Esophagus (tissue), 2 donors: ENCODE data around the gene PCDH9. TPM values are rescaled to one million over a fixed set of nuclear protein-coding genes. Genes with fewer than 3 reads are reported as not detected.

Source experiments
- H3K27ac ChIP-seq, 2 donors: one replicate each; pipeline ENCODE4 v1.5.1; 2013; ENCODE audit warnings: low read depth in 2 of 2, mild to moderate bottlenecking in 2 of 2, inconsistent platforms in 1 of 2, low read length in 1 of 2, moderate library complexity in 1 of 2
- H3K27me3 ChIP-seq, 2 donors: one replicate each; pipeline ENCODE4 v1.6.1; 2013; ENCODE audit warnings: low read length in 2 of 2, control low read depth in 1 of 2, mild to moderate bottlenecking in 1 of 2; ENCODE audit not compliant: insufficient read depth in 2 of 2, control insufficient read depth in 1 of 2
- H3K36me3 ChIP-seq, 2 donors: one replicate each; pipeline ENCODE4 v1.6.1; 2013; ENCODE audit warnings: low read length in 1 of 2; ENCODE audit not compliant: control insufficient read depth in 2 of 2, insufficient read depth in 2 of 2
- H3K4me1 ChIP-seq, 2 donors: one replicate each; pipeline ENCODE4 v1.6.1; 2013; ENCODE audit warnings: low read length in 1 of 2; ENCODE audit not compliant: control insufficient read depth in 2 of 2, insufficient read depth in 2 of 2
- H3K4me3 ChIP-seq, 2 donors: one replicate each; pipeline ENCODE4 v1.5.1; 2013; ENCODE audit warnings: low read length in 2 of 2, mild to moderate bottlenecking in 2 of 2, low read depth in 1 of 2, moderate library complexity in 1 of 2
- H3K9me3 ChIP-seq, 2 donors: one replicate each; pipeline ENCODE4 v1.6.1; 2013; ENCODE audit warnings: mild to moderate bottlenecking in 2 of 2, low read depth in 1 of 2, low read length in 1 of 2, moderate library complexity in 1 of 2; ENCODE audit not compliant: control insufficient read depth in 2 of 2, insufficient read depth in 1 of 2
- WGBS, 2 donors: extraction: QIAGEN DNeasy Blood & Tissue Kit; methylation state at CpG; one replicate each; pipeline ENCODE4 v1.1.7; 2013; 5-methylcytosine and 5-hydroxymethylcytosine counted together
- polyA plus RNA-seq, 2 donors: library from polyadenylated mRNA; stranded (reverse); fragments of 200-250 nt; gene quantifications; one replicate each; pipeline ENCODE4 v1.2.3, GENCODE V29; 2013
- donor health status: healthy with polysubstance abuse.
- donor health status: Bipolar disorder and iron deficiency.

Gene PCDH9
- polyA plus RNA-seq, 2 donors = 0.12 to 0.14 TPM

DNA sequence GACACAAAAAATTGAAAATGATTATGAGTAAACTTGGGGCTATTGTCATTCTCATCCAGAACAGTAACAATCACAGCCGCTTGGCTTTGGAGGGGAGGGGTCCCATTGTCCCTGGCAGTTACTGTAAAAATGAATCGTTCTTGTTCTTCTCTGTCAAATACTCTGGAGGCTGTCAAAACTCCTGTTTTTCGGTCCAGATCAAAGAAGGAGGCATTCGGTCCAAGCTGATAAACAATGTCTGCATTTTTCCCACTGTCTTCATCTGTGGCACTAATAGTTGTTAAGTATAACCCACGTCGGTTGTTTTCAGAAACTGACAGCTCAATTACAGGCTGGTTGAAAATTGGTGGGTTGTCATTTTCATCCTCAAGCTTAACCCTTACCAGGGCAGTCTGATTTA is 3.4 kb downstream of the PCDH9 start:
- H3K36me3 ChIP-seq = no peaks in the 10 kb centered on the region
- no peak overlapping the region for H3K4me3 ChIP-seq
- H3K27ac ChIP-seq = no peak overlapping the region
- peaks cover 2 to 8% of the 10 kb centered on the region in 2 donors for H3K4me1 ChIP-seq
- 62 to 74% methylated on average over 6 of the region's 6 CpGs for WGBS, 2 donors
- peaks cover 0 to 5% of the 10 kb centered on the region in 2 donors for H3K9me3 ChIP-seq
- H3K27me3 ChIP-seq = peaks cover 0 to 3% of the 10 kb centered on the region in 2 donors

DNA sequence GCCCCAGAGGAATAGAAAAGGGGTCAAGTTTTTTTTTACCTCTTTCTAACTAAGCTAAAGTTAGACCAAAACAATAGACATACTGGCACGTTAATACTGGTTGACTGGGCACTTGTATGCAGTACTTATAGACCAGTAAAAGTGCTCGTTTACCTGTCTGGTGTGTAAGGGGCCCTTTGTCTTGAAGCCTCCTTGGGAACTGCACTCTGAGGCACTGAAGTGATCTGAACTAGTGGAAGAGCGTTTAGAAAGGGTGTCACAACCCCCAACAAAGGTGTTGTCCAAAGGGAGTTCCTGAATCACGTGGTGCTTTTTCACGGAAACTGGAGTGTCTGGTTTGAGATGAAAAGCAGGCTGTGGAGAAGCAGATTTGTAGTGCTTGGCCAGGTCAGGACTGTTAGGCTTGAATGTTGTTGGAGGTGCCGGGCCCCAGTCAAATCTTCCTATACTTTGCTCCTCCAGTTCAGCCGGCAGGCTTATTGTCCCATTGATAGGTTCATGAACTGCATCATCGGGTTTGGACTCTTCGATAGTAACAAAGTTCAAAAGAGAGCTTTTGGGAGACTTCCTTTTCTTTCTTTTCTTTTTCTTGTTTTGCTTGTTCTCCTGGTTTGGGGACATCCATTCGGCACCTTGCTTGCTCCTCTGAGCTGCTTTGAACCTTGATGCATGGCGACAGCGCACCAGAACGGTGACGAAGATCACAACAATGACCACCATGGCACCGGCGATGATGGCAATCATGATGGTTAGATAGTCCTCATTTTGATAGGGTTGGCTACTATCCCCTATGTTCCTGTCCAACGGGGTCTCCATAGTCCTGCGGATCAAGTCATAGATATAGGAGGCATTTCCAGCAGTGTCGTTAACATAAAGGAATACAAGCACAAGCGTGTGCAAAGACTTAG is 4.6 kb downstream of the PCDH9 start:
- H3K4me1 ChIP-seq = peaks cover 0 to under 1% of the 10 kb centered on the region in 2 donors
- WGBS, 2 donors = 77 to 81% methylated on average over 20 of the region's 20 CpGs
- H3K27ac ChIP-seq = no peak overlapping the region
- no peak overlapping the region for H3K4me3 ChIP-seq
- H3K9me3 ChIP-seq = peaks cover 0 to under 1% of the 10 kb centered on the region in 2 donors
- no peaks in the 10 kb centered on the region for H3K36me3 ChIP-seq
- H3K27me3 ChIP-seq = no peaks in the 10 kb centered on the region

DNA sequence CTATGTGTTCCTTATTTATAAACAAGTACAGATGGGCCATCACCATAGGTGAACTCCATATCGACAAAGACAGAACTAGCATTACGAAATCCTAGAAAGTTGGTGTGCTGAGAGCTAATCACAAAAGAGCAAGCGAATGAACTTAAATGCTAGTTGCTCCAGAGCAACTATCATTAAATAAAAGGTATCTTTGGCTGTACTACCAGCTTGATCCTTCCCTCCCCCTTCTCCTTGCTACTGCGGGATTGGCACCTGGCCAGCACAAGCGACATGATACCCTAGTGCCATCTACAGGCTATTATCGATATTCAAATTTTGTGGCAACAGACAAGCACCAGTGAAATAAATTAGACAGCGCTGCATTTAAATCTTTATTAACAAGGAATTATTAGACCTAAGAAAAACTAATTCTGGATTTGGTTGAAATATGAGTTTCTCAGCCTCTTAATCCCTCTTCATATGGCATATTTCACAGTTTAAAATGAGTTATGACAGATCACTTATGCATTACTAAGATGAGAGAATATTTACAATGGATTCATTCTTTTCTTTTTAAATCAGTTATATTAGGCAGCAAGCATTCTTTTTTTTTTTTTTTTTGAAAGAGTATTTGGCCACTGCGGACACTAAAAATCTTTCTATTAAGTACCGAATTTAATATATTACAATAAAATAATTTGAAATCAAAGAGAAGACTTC is 5.8 kb downstream of the PCDH9 start:
- no peaks in the 10 kb centered on the region for H3K36me3 ChIP-seq
- no peak overlapping the region for H3K27ac ChIP-seq
- H3K4me1 ChIP-seq = no peaks in the 10 kb centered on the region
- WGBS, 2 donors = 17 to 25% methylated on average over 9 of the region's 9 CpGs
- no peak overlapping the region for H3K4me3 ChIP-seq
- no peaks in the 10 kb centered on the region for H3K9me3 ChIP-seq
- no peaks in the 10 kb centered on the region for H3K27me3 ChIP-seq

DNA sequence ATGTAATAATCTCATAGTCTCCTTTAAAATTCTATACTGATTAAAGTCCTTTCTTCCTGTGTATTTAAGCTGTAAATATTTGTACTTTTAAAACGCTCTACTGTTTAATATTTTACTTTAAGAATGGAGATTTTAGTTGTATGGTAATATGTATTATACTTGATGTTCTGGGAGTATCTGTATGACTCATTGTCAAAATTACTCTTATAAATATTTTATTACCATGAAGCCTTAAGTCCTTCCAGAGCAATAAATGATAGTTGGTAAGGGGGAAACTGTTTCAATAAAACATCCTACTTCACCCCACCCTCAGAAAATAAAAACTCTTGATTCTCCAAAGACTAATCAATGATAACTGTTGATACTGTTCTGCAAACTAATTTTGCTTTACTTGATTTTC is 6.4 kb downstream of the PCDH9 start:
- no peaks in the 10 kb centered on the region for H3K36me3 ChIP-seq
- H3K27me3 ChIP-seq = no peaks in the 10 kb centered on the region
- H3K4me1 ChIP-seq = no peaks in the 10 kb centered on the region
- WGBS, 2 donors = 48 to 71% methylated on average over 1 of the region's 1 CpG
- no peak overlapping the region for H3K4me3 ChIP-seq
- no peaks in the 10 kb centered on the region for H3K9me3 ChIP-seq
- no peak overlapping the region for H3K27ac ChIP-seq

DNA sequence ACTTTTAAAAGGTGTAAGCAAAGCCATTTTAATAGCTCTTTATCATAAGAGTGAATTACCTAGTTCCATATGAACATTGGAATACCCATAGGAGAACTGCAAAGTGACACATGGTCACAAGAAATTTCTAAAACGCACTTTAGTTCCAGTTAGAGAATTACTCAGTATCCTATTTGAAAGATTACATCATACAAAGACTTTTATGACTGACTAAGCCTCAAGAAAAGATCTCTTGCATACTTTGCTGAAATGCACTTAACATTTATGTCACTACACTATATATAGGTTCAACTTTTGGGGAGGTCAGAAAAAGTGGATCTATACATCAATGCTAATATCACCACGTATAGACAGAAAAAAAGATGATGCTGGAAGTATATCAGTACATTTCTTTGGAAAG is 7.1 kb downstream of the PCDH9 start:
- H3K9me3 ChIP-seq = no peaks in the 10 kb centered on the region
- no peaks in the 10 kb centered on the region for H3K36me3 ChIP-seq
- H3K27me3 ChIP-seq = no peaks in the 10 kb centered on the region
- H3K27ac ChIP-seq = no peak overlapping the region
- no peak overlapping the region for H3K4me3 ChIP-seq
- 56 to 61% methylated on average over 2 of the region's 2 CpGs for WGBS, 2 donors
- no peaks in the 10 kb centered on the region for H3K4me1 ChIP-seq

DNA sequence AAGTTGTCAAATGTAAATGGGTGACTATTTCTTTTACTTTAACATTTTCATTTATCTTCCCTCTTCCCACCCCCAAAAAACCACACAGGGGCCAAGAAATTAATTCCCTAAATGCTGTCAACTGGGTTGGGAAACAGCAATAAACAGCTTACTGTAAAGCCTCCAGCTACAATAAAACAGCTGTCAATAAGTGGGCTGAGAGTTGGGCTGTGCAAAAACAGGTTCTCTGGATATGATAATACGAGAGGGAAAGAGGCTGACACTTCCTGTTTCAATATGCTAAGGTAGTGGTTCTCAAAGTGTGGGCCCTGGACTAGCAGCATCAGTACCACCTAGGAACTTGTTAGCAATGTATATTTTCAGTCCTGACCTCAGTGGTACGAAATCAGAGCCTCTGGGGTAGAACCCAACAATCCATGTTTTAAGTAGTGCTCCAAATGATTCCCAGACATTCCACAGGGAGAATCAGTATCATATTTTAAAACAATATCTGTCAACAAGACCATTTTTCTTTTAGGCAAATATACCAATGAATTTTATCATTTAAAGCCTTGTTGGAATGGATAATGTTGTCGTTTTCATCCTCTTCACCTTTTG is 8.4 kb downstream of the PCDH9 start:
- 65 to 67% methylated on average over 3 of the region's 3 CpGs for WGBS, 2 donors
- Histone ChIP-seq H3K4me3 (no peak overlapping the region), H3K9me3 (no peaks in the 10 kb centered on the region), H3K27ac (no peak overlapping the region), H3K4me1 (no peaks in the 10 kb centered on the region), H3K27me3 (no peaks in the 10 kb centered on the region), H3K36me3 (no peaks in the 10 kb centered on the region)

DNA sequence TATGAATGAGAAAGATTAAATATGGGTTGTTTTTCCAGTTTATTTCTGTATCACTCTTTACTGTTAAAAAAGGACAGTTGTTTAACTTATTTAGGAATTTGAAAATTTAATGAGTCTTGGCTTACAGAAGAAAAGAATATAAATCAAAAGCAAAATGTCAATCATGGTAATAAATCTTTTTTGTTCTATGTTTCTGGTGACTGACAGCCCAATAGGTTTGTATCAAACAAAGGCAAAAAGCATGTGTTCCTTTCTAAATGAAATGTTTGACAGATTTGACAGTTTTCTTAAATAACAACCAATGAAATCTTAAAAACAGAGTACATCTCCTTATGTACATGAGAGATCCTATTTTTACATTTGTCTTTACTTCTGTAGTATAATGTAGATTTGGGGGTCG is 11.0 kb downstream of the PCDH9 start:
- WGBS, 2 donors = 92 to 95% methylated on average over 1 of the region's 1 CpG
- no peaks in the 10 kb centered on the region for H3K9me3 ChIP-seq
- H3K4me3 ChIP-seq = no peak overlapping the region
- H3K36me3 ChIP-seq = no peaks in the 10 kb centered on the region
- no peak overlapping the region for H3K27ac ChIP-seq
- H3K27me3 ChIP-seq = no peaks in the 10 kb centered on the region
- H3K4me1 ChIP-seq = no peaks in the 10 kb centered on the region

DNA sequence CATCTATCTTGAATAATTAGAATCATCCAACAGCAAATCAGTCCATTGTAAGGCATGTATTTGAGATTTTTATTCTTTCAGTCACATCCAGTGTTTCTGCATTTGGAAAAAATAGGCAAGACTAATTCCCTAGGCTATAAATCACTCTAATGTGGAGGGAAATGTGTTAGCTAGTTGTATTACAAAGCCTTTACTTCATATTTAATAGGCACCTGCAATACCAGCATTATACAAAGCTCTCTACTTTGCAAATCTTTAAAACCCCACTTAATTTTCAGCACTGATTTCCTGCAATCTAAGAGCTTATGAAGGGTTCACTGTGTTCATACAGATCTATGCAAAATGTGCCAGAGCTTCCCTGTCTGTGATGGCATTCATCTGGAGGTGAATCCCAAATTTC is 12.3 kb downstream of the PCDH9 start:
- H3K27me3 ChIP-seq = no peaks in the 10 kb centered on the region
- no peak overlapping the region for H3K4me3 ChIP-seq
- no peak overlapping the region for H3K27ac ChIP-seq
- H3K4me1 ChIP-seq = no peaks in the 10 kb centered on the region
- H3K9me3 ChIP-seq = no peaks in the 10 kb centered on the region
- no peaks in the 10 kb centered on the region for H3K36me3 ChIP-seq

DNA sequence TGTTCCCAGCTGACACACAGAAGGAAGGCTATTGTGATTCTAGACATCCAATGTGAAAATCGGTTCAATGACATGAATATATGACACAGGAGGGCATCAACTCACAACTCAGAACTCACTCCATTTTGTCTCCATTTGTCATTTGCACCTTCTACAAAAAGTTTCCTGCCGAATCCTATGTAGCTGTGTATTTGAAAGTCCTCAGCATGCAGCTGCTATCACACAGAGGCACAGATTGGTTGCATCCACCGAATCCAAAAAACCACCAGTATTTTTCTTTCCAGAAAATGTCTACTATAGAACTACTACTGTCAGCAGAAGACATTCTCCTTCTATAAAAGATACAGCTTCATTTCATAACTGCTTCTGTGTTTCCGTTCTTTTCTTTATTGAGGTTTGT is 13.3 kb downstream of the PCDH9 start:
- WGBS, 2 donors = 82 to 87% methylated on average over 4 of the region's 4 CpGs
- Histone ChIP-seq H3K36me3 (no peaks in the 10 kb centered on the region), H3K4me3 (no peak overlapping the region), H3K4me1 (no peaks in the 10 kb centered on the region), H3K9me3 (no peaks in the 10 kb centered on the region), H3K27me3 (no peaks in the 10 kb centered on the region), H3K27ac (no peak overlapping the region)
